ENCODE results near the gene ASZ1. TPM values are rescaled to one million over a fixed set of nuclear protein-coding genes. Genes with fewer than 3 reads are reported as not detected.

Gene ASZ1
- total RNA-seq, 1 experiment from 2014 or later = not detected

- in situ Hi-C loops (cut with HindIII; ENCODE audit: low pct_unique_long_range_greater_than_20kb, low sequenced_read_pairs) = no loop called here
Observed at GRCh38 chr7:117408831-117409230, 18.5 kb downstream of the ASZ1 start.

GRCh38 chr7:117405519-117405918 lies 21.8 kb downstream of the ASZ1 start:
- in situ Hi-C loops (cut with HindIII; ENCODE audit: low pct_unique_long_range_greater_than_20kb, low sequenced_read_pairs) = no loop called here

More at GRCh38 chr7:117408831-117409230, 18.5 kb downstream of the ASZ1 start:
- no peak for DNase-seq (ENCODE audit: low read depth)

GRCh38 chr7:117403737-117404136 lies 23.6 kb downstream of the ASZ1 start:
- no peak for DNase-seq (ENCODE audit: low read depth)
- in situ Hi-C loops (cut with HindIII; ENCODE audit: low pct_unique_long_range_greater_than_20kb, low sequenced_read_pairs) = no loop called here

More at GRCh38 chr7:117405519-117405918, 21.8 kb downstream of the ASZ1 start:
- no peak for DNase-seq (ENCODE audit: low read depth)

- no peak for DNase-seq (ENCODE audit: low read depth)
- in situ Hi-C loops (cut with HindIII; ENCODE audit: low pct_unique_long_range_greater_than_20kb, low sequenced_read_pairs) = no loop called here
Observed at GRCh38 chr7:117402109-117402508, 25.2 kb downstream of the ASZ1 start.

GRCh38 chr7:117401293-117402002 lies 25.8 kb downstream of the ASZ1 start:
- in situ Hi-C loops (cut with HindIII; ENCODE audit: low pct_unique_long_range_greater_than_20kb, low sequenced_read_pairs) = no loop called here
- DNase-seq (ENCODE audit: low read depth) = no peak

- in situ Hi-C loops (cut with HindIII; ENCODE audit: low pct_unique_long_range_greater_than_20kb, low sequenced_read_pairs) = no loop called here
- DNase-seq (ENCODE audit: low read depth) = no peak
Observed at GRCh38 chr7:117399820-117400422, 27.4 kb downstream of the ASZ1 start.

GRCh38 chr7:117395743-117396142 lies 31.6 kb downstream of the ASZ1 start:
- in situ Hi-C loops (cut with HindIII; ENCODE audit: low pct_unique_long_range_greater_than_20kb, low sequenced_read_pairs) = no loop called here
- DNase-seq (ENCODE audit: low read depth) = no peak

- DNase-seq (ENCODE audit: low read depth) = no peak
- in situ Hi-C loops (cut with HindIII; ENCODE audit: low pct_unique_long_range_greater_than_20kb, low sequenced_read_pairs) = no loop called here
Observed at GRCh38 chr7:117393781-117394180, 33.5 kb downstream of the ASZ1 start.

- in situ Hi-C loops (cut with HindIII; ENCODE audit: low pct_unique_long_range_greater_than_20kb, low sequenced_read_pairs) = no loop called here
- DNase-seq (ENCODE audit: low read depth) = no peak
Observed at GRCh38 chr7:117389871-117390270, 37.4 kb downstream of the ASZ1 start.

GRCh38 chr7:117386110-117386706 lies 41.1 kb downstream of the ASZ1 start:
- in situ Hi-C loops (cut with HindIII; ENCODE audit: low pct_unique_long_range_greater_than_20kb, low sequenced_read_pairs) = no loop called here
- no peak for DNase-seq (ENCODE audit: low read depth)

- in situ Hi-C loops (cut with HindIII; ENCODE audit: low pct_unique_long_range_greater_than_20kb, low sequenced_read_pairs) = no loop called here
- peak; percentile 28 for DNase-seq (ENCODE audit: low read depth)
Observed at GRCh38 chr7:117385363-117386109, 41.8 kb downstream of the ASZ1 start.

- in situ Hi-C loops (cut with HindIII; ENCODE audit: low pct_unique_long_range_greater_than_20kb, low sequenced_read_pairs) = no loop called here
- DNase-seq (ENCODE audit: low read depth) = no peak
Observed at GRCh38 chr7:117384688-117385362, 42.5 kb downstream of the ASZ1 start.

- in situ Hi-C loops (cut with HindIII; ENCODE audit: low pct_unique_long_range_greater_than_20kb, low sequenced_read_pairs) = no loop called here
- DNase-seq (ENCODE audit: low read depth) = no peak
Observed at GRCh38 chr7:117383483-117384189, 43.7 kb downstream of the ASZ1 start.

GRCh38 chr7:117383046-117383445 lies 44.2 kb downstream of the ASZ1 start:
- in situ Hi-C loops (cut with HindIII; ENCODE audit: low pct_unique_long_range_greater_than_20kb, low sequenced_read_pairs) = no loop called here
- no peak for DNase-seq (ENCODE audit: low read depth)

- in situ Hi-C loops (cut with HindIII; ENCODE audit: low pct_unique_long_range_greater_than_20kb, low sequenced_read_pairs) = no loop called here
- DNase-seq (ENCODE audit: low read depth) = no peak
Observed at GRCh38 chr7:117381362-117381761, 45.9 kb downstream of the ASZ1 start.

GRCh38 chr7:117375380-117375779 lies 51.9 kb downstream of the ASZ1 start:
- in situ Hi-C loops (cut with HindIII; ENCODE audit: low pct_unique_long_range_greater_than_20kb, low sequenced_read_pairs) = no loop called here
- no peak for DNase-seq (ENCODE audit: low read depth)

- in situ Hi-C loops (cut with HindIII; ENCODE audit: low pct_unique_long_range_greater_than_20kb, low sequenced_read_pairs) = no loop called here
- DNase-seq (ENCODE audit: low read depth) = no peak
Observed at GRCh38 chr7:117372073-117372472, 55.2 kb downstream of the ASZ1 start.
